ENCODE results near the gene AK5. TPM values are rescaled to one million over a fixed set of nuclear protein-coding genes. Genes with fewer than 3 reads are reported as not detected.

Gene AK5
- polyA plus RNA-seq, 3 donors, result 0.34 to 0.72 (median 0.48) TPM

DNA sequence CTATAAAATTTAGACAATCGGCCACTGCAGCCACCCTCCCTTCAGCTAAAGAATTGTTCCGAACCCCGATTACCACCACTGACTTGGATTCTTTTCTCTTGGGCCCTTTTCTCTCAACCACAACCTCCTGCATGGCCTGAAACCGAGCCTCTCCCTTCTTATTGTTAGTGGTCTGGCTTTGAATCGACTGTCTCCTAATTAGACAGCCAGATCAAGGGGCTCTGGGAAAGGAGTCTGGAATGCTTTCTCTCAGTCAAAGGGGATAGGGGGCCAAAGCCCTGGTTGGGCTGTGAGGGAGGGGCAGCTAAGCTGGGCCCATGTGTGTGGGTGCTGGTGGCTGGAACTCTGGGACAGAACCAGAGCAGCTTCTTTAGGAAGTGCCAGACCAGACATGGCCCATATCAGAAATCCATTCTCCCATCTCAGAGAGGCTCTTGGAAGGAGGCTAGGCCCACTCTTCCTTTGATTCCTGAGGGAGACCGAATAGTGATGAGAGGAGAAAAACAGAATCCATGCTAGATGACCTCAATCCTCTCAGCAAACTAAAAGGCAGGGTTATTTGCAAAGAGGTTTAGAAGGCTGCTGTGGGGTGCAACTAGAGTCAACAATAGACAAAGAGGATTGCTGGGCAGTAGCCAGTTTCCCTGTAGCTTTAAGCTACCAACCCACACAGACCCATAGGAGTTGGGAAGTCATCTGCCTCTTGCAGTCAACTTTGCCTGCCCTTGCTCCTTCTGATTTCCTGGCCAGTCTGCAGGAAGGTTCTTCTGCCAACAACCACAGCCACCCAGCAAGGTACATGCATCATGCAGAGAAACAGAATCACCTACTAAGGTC, 117.6 kb downstream of the AK5 start:
- Histone ChIP-seq H3K9me3 (replicated peaks in 1 of 2; ENCODE audit: control insufficient read depth in 1 of 2, insufficient read depth in 1 of 2, low read length in 2 of 2) (peaks cover 0 to 4% of the 10 kb centered on the region in 2 donors), H3K79me2 (ENCODE audit: insufficient read depth, low read length) (no peaks in the 10 kb centered on the region), H3K27me3 (ENCODE audit: control insufficient read depth in 2 of 2, insufficient read depth in 2 of 2, low read length in 2 of 2) (no peaks in the 10 kb centered on the region), H3K4me3 (replicated peaks in 1 of 3; ENCODE audit: low read depth in 2 of 3, low read length in 3 of 3) (no peak overlapping the region), H3K36me3 (replicated peaks in 1 of 2; ENCODE audit: control insufficient read depth in 1 of 2, insufficient read depth in 2 of 2, low read length in 2 of 2) (no peaks in the 10 kb centered on the region), H3K9ac (ENCODE audit: insufficient read depth, low read length, poor library complexity, severe bottlenecking) (no peak overlapping the region), H3K4me2 (replicated peaks; ENCODE audit: extremely low read depth, low read length, poor library complexity, severe bottlenecking) (no peak overlapping the region), H4K20me1 (ENCODE audit: insufficient read depth, low read length) (no peaks in the 10 kb centered on the region), H3K27ac (ENCODE audit: low read depth in 1 of 2, low read length in 2 of 2) (no peak overlapping the region), H2AFZ (ENCODE audit: insufficient read depth, low read depth, low read length, poor library complexity, severe bottlenecking) (no peak overlapping the region), H3K4me1 (ENCODE audit: control insufficient read depth in 1 of 2, insufficient read depth in 2 of 2, low read length in 2 of 2) (no peaks in the 10 kb centered on the region)
- Mint-ChIP-seq H3K4me1 (no peaks in the 10 kb centered on the region), H3K4me3 (no peak overlapping the region), H3K36me3 (peaks cover 6 to 8% of the 10 kb centered on the region in 2 donors), H3K9me3 (peaks cover 2 to 8% (median 4%) of the 10 kb centered on the region in 7 donors), H3K27me3 (ENCODE audit: low read depth in 3 of 3) (peaks cover 0 to 2% (median 0%) of the 10 kb centered on the region in 3 donors), H3K27ac (peak overlapping the region in 2 of 7 donors; percentile 7 to 49)
- no peak for DNase-seq
- WGBS (ENCODE audit: insufficient coverage), result 94% methylated on average over 3 of the region's 6 CpGs
- TF ChIP-seq, protein P1, sequence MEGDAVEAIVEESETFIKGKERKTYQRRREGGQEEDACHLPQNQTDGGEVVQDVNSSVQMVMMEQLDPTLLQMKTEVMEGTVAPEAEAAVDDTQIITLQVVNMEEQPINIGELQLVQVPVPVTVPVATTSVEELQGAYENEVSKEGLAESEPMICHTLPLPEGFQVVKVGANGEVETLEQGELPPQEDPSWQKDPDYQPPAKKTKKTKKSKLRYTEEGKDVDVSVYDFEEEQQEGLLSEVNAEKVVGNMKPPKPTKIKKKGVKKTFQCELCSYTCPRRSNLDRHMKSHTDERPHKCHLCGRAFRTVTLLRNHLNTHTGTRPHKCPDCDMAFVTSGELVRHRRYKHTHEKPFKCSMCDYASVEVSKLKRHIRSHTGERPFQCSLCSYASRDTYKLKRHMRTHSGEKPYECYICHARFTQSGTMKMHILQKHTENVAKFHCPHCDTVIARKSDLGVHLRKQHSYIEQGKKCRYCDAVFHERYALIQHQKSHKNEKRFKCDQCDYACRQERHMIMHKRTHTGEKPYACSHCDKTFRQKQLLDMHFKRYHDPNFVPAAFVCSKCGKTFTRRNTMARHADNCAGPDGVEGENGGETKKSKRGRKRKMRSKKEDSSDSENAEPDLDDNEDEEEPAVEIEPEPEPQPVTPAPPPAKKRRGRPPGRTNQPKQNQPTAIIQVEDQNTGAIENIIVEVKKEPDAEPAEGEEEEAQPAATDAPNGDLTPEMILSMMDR (IDR thresholded peaks at IDR 0.05), result no peak
- intact Hi-C loops (cut with micrococcal nuclease), result no loop called here

DNA sequence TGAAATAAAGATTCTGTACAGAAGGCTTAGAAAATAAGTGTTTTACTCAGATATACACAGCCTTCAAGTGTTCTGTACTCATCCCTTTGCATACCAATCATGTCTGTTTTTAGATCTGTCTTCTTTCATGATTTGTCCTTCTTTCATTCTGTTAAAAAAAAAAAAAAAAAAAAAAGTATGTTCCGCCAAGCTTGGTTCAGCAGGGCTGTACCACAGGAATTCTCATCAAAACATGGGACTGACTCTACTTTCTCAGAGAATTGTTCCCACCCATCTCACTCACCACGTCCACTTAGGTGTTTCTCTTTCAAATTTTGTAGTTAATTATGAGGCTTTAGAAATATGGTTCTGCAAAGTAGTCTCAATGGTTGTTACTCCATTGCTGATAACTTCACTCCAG, 119.0 kb downstream of the AK5 start:
- Mint-ChIP-seq H3K36me3 (peaks cover 7 to 10% of the 10 kb centered on the region in 2 donors), H3K27ac (peak overlapping the region in 1 of 7 donors; percentile 24), H3K27me3 (ENCODE audit: low read depth in 3 of 3) (peaks cover 0 to 2% (median 0%) of the 10 kb centered on the region in 3 donors), H3K4me1 (no peaks in the 10 kb centered on the region), H3K4me3 (no peak overlapping the region), H3K9me3 (peaks cover 2 to 12% (median 6%) of the 10 kb centered on the region in 7 donors)
- TF ChIP-seq, protein P1 (IDR thresholded peaks at IDR 0.05), result no peak
- Histone ChIP-seq H2AFZ (ENCODE audit: insufficient read depth, low read depth, low read length, poor library complexity, severe bottlenecking) (no peak overlapping the region), H3K4me2 (replicated peaks; ENCODE audit: extremely low read depth, low read length, poor library complexity, severe bottlenecking) (no peak overlapping the region), H3K9me3 (replicated peaks in 1 of 2; ENCODE audit: control insufficient read depth in 1 of 2, insufficient read depth in 1 of 2, low read length in 2 of 2) (peaks cover 0 to 4% of the 10 kb centered on the region in 2 donors), H3K9ac (ENCODE audit: insufficient read depth, low read length, poor library complexity, severe bottlenecking) (no peak overlapping the region), H3K4me1 (ENCODE audit: control insufficient read depth in 1 of 2, insufficient read depth in 2 of 2, low read length in 2 of 2) (no peaks in the 10 kb centered on the region), H3K27me3 (ENCODE audit: control insufficient read depth in 2 of 2, insufficient read depth in 2 of 2, low read length in 2 of 2) (no peaks in the 10 kb centered on the region), H4K20me1 (ENCODE audit: insufficient read depth, low read length) (no peaks in the 10 kb centered on the region), H3K36me3 (replicated peaks in 1 of 2; ENCODE audit: control insufficient read depth in 1 of 2, insufficient read depth in 2 of 2, low read length in 2 of 2) (no peaks in the 10 kb centered on the region), H3K27ac (ENCODE audit: low read depth in 1 of 2, low read length in 2 of 2) (no peak overlapping the region), H3K4me3 (replicated peaks in 1 of 3; ENCODE audit: low read depth in 2 of 3, low read length in 3 of 3) (no peak overlapping the region), H3K79me2 (ENCODE audit: insufficient read depth, low read length) (no peaks in the 10 kb centered on the region)
- no CpG with 5 or more reads among the region's 2 CpGs for WGBS (ENCODE audit: insufficient coverage)
- intact Hi-C loops (cut with micrococcal nuclease), result no loop called here
- no peak for DNase-seq
